HL-60 (cell line): ENCODE results near the gene BTBD19.
"Not testable (repeated sequence)": the region's sequence is repeated elsewhere in the genome, so short reads cannot be mapped to it uniquely, and the experiment has no call there.

ENCODE experiments used
- DNase-seq, 2 experiments: peaks; one replicate each; pipeline ENCODE4 v3.0.0-alpha.2; 2010 to 2020; ENCODE audit warnings: low read depth in 1 of 2, low spot score in 1 of 2
- H3K27ac ChIP-seq: fragments of 250-450 bp; sonication (Bioruptor Pico); replicated peaks from 2 replicates; pipeline ENCODE4 v1.5.1; 2020; ENCODE audit warnings: mild to moderate bottlenecking, moderate library complexity
- H3K27me3 ChIP-seq: fragments of 250-450 bp; sonication (Bioruptor Pico); 2 replicates; pipeline ENCODE4 v1.5.1; 2021; ENCODE audit warnings: mild to moderate bottlenecking, moderate library complexity; ENCODE audit not compliant: insufficient read depth, poor library complexity, severe bottlenecking
- H3K4me3 ChIP-seq: replicated peaks from 2 replicates; pipeline ENCODE4 v1.5.1; 2011; ENCODE audit warnings: mild to moderate bottlenecking, control low read depth, low read length; ENCODE audit not compliant: insufficient read depth
- CTCF ChIP-seq: IDR thresholded peaks from one replicate; pipeline ENCODE4 v1.5.1; 2011; ENCODE audit warnings: low read length, control low read depth, inconsistent platforms; ENCODE audit not compliant: insufficient read depth
- GABPA ChIP-seq: IDR thresholded peaks from 2 replicates; pipeline ENCODE4 v1.6.1; 2012; ENCODE audit warnings: low read depth
- POLR2AphosphoS5 ChIP-seq: IDR thresholded peaks from 2 replicates; pipeline ENCODE4 v1.6.1; 2012; ENCODE audit warnings: low read depth
- REST ChIP-seq: IDR thresholded peaks from 2 replicates; pipeline ENCODE4 v1.6.1; 2012; ENCODE audit warnings: low read depth; ENCODE audit not compliant: insufficient replicate concordance
- SPI1 ChIP-seq: IDR thresholded peaks from 2 replicates; pipeline ENCODE4 v1.6.1; 2012; ENCODE audit warnings: low read depth, mild to moderate bottlenecking, borderline replicate concordance

BTBD19 gene

GRCh38 chr1:44811234-44811633 is 2.9 kb downstream of the BTBD19 start:
- DNase-seq: no peak
- TF ChIP-seq SPI1: no peak
- TF ChIP-seq REST: no peak
- no peak for TF ChIP-seq POLR2AphosphoS5
- no peak for TF ChIP-seq CTCF
- no peak for TF ChIP-seq GABPA
- Histone ChIP-seq H3K4me3 (no peak overlapping the region), H3K27me3 (no peaks in the 10 kb centered on the region), H3K27ac (no peak overlapping the region)

- Histone ChIP-seq H3K4me3 (peak overlapping the region; percentile 48), H3K27ac (no peak overlapping the region; the same call in 1 of the 2 replicates), H3K27me3 (no peaks in the 10 kb centered on the region)
- no peak for TF ChIP-seq SPI1
- TF ChIP-seq REST: no peak
- TF ChIP-seq GABPA: no peak
- no peak for TF ChIP-seq CTCF
- TF ChIP-seq POLR2AphosphoS5: no peak
- no peak for DNase-seq
Observed at GRCh38 chr1:44812822-44813543, 4.7 kb downstream of the BTBD19 start.

- DNase-seq, H3K27ac ChIP-seq, H3K4me3 ChIP-seq, H3K27me3 ChIP-seq: not testable (repeated sequence)
Observed at GRCh38 chr1:44815926-44816325, 7.6 kb downstream of the BTBD19 start.

GRCh38 chr1:44817307-44817706 is 9.0 kb downstream of the BTBD19 start:
- no peak for DNase-seq
- Histone ChIP-seq H3K27me3 (no peaks in the 10 kb centered on the region), H3K27ac (no peak overlapping the region), H3K4me3 (no peak overlapping the region)
- TF ChIP-seq GABPA (no peak), SPI1 (no peak), CTCF (no peak), POLR2AphosphoS5 (no peak)
